Neural cell (in vitro differentiated cells): ENCODE results near the gene TRMT44.

ENCODE experiments used
- EP300 ChIP-seq: fragments of 450-650 bp; conservative IDR thresholded peaks from 2 replicates; pipeline ENCODE4 v1.6.1; 2014; ENCODE audit warnings: antibody characterized with exemption, mild to moderate bottlenecking, moderate library complexity; ENCODE audit not compliant: poor library complexity, severe bottlenecking
- EZH2 ChIP-seq: fragments of 200-600, 300-800 bp; shearing (Covaris generic), sonication (generic); IDR thresholded peaks from 2 replicates; pipeline ENCODE4 v1.6.1; 2014; ENCODE audit warnings: antibody characterized with exemption, low read length, borderline replicate concordance, mild to moderate bottlenecking; ENCODE audit not compliant: insufficient read depth, poor library complexity, severe bottlenecking
- MXI1 ChIP-seq: fragments of 450-650 bp; conservative IDR thresholded peaks from 2 replicates; pipeline ENCODE4 v1.6.1; 2014; ENCODE audit warnings: antibody characterized with exemption, mild to moderate bottlenecking; ENCODE audit not compliant: poor library complexity, severe bottlenecking
- POLR2AphosphoS5 ChIP-seq: IDR thresholded peaks from 2 replicates; pipeline ENCODE4 v1.6.1; 2012
- RAD21 ChIP-seq: fragments of 450-650 bp; conservative IDR thresholded peaks from 2 replicates; pipeline ENCODE4 v1.6.1; 2014; ENCODE audit warnings: antibody characterized with exemption, mild to moderate bottlenecking, moderate library complexity
- SMC3 ChIP-seq: fragments of 450-650 bp; conservative IDR thresholded peaks from 2 replicates; pipeline ENCODE4 v1.6.1; 2014; ENCODE audit warnings: antibody characterized with exemption, mild to moderate bottlenecking, moderate library complexity; ENCODE audit not compliant: poor library complexity
- TF ChIP-seq, protein P1 (sequence below): fragments of 450-650 bp; IDR thresholded peaks from 2 replicates; pipeline ENCODE4 v1.5.1; 2014; ENCODE audit warnings: antibody characterized with exemption, mild to moderate bottlenecking, moderate library complexity; ENCODE audit not compliant: poor library complexity, severe bottlenecking
- TF ChIP-seq, protein P2 (sequence below): IDR thresholded peaks from 2 replicates; pipeline ENCODE4 v1.6.1; 2012; ENCODE audit warnings: borderline replicate concordance

DNA sequence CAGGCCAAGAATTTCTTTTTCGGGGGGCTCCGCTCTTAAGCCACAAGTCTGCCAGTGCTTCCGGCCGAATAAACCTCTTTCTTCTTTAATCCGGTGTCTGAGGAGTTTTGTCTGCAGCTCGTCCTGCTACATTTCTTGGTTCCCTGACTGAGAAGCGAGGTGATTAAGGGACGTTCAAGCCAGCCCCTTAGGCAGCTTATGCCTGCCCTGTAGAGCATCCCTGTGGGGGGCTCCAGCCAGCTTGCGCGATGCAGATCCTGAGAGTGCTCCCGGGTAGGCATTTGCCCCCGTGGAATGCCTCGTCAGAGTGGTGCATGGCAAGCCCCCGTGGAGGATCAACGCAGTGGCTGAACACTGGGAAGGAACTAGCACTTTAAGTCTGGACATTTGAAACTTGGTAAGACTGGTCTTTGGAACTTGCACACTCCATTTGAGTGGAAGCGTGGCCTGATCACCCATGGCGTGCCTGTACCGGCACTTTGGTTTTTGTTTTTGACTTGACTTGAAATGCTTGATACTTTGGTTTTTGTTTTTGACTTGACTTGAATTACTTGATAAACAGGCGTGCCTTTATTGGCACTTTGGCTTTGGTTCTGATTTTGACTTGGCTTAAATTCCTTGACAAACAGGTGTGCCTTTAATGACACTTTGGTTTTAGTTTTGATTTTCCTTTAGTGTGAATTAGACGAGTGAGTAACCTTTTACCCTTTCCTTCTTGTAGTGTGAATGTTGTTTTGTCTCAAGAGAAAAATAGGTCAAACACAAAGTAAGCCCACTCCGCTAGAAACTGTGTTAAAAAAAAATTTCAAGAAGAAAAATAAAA, 6.1 kb upstream of the TRMT44 start:
- TF ChIP-seq, protein P1, sequence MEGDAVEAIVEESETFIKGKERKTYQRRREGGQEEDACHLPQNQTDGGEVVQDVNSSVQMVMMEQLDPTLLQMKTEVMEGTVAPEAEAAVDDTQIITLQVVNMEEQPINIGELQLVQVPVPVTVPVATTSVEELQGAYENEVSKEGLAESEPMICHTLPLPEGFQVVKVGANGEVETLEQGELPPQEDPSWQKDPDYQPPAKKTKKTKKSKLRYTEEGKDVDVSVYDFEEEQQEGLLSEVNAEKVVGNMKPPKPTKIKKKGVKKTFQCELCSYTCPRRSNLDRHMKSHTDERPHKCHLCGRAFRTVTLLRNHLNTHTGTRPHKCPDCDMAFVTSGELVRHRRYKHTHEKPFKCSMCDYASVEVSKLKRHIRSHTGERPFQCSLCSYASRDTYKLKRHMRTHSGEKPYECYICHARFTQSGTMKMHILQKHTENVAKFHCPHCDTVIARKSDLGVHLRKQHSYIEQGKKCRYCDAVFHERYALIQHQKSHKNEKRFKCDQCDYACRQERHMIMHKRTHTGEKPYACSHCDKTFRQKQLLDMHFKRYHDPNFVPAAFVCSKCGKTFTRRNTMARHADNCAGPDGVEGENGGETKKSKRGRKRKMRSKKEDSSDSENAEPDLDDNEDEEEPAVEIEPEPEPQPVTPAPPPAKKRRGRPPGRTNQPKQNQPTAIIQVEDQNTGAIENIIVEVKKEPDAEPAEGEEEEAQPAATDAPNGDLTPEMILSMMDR = no peak
- TF ChIP-seq, protein P2, sequence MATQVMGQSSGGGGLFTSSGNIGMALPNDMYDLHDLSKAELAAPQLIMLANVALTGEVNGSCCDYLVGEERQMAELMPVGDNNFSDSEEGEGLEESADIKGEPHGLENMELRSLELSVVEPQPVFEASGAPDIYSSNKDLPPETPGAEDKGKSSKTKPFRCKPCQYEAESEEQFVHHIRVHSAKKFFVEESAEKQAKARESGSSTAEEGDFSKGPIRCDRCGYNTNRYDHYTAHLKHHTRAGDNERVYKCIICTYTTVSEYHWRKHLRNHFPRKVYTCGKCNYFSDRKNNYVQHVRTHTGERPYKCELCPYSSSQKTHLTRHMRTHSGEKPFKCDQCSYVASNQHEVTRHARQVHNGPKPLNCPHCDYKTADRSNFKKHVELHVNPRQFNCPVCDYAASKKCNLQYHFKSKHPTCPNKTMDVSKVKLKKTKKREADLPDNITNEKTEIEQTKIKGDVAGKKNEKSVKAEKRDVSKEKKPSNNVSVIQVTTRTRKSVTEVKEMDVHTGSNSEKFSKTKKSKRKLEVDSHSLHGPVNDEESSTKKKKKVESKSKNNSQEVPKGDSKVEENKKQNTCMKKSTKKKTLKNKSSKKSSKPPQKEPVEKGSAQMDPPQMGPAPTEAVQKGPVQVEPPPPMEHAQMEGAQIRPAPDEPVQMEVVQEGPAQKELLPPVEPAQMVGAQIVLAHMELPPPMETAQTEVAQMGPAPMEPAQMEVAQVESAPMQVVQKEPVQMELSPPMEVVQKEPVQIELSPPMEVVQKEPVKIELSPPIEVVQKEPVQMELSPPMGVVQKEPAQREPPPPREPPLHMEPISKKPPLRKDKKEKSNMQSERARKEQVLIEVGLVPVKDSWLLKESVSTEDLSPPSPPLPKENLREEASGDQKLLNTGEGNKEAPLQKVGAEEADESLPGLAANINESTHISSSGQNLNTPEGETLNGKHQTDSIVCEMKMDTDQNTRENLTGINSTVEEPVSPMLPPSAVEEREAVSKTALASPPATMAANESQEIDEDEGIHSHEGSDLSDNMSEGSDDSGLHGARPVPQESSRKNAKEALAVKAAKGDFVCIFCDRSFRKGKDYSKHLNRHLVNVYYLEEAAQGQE = no peak
- TF ChIP-seq MXI1 (no peak), RAD21 (no peak), EZH2 (no peak), POLR2AphosphoS5 (no peak), SMC3 (no peak), EP300 (no peak)
